Right atrium auricular region (tissue), 2 donors: Measurements from ENCODE around the gene CADPS. TPM values are rescaled to one million over a fixed set of nuclear protein-coding genes. Genes with fewer than 3 reads are reported as not detected.

Source experiments
- DNase-seq: peaks from one replicate; pipeline ENCODE4 v3.0.0-alpha.2; 2019; ENCODE audit warnings: low spot score
- H3K27ac ChIP-seq, 2 donors: fragments of 200-600 bp; sonication (generic); 1 replicate in 1 of 2; 2 replicates in 1 of 2; pipeline ENCODE4 v1.5.1; 2016 to 2019
- H3K27me3 ChIP-seq, 2 donors: fragments of 200-600 bp; sonication (generic); one replicate each; pipeline versions ENCODE4 v1.5.1 to v1.6.0; 2017 to 2019
- H3K36me3 ChIP-seq: fragments of 200-600 bp; sonication (generic); one replicate; pipeline ENCODE4 v1.5.1; 2016
- H3K4me1 ChIP-seq, 2 donors: fragments of 200-600 bp; sonication (generic); one replicate each; pipeline versions ENCODE4 v1.5.1 to v1.6.0; 2017 to 2019
- H3K4me3 ChIP-seq, 2 donors: fragments of 200-600 bp; sonication (generic); 1 replicate in 1 of 2; 2 replicates in 1 of 2; pipeline ENCODE4 v1.5.1; 2017 to 2019; ENCODE audit warnings: mild to moderate bottlenecking in 1 of 2, moderate library complexity in 1 of 2
- H3K9me3 ChIP-seq, 2 donors: fragments of 200-600 bp; sonication (generic); one replicate each; pipeline ENCODE4 v1.5.1; 2019
- total RNA-seq, 2 donors: library from RNA; depleted of rRNA; stranded (reverse); fragments of >200 nt; gene quantifications; one replicate each; pipeline ENCODE4 v1.1.0, GENCODE V29; 2016
- TF ChIP-seq, protein P1 (sequence below), 2 donors: fragments of 200-600 bp; sonication (generic); IDR thresholded peaks; one replicate each; pipeline ENCODE4 v1.5.1; 2019; ENCODE audit warnings: antibody characterized with exemption in 2 of 2

CADPS gene
- total RNA-seq, 2 donors from 2014 or later: 16.1 to 48.2 TPM

DNA sequence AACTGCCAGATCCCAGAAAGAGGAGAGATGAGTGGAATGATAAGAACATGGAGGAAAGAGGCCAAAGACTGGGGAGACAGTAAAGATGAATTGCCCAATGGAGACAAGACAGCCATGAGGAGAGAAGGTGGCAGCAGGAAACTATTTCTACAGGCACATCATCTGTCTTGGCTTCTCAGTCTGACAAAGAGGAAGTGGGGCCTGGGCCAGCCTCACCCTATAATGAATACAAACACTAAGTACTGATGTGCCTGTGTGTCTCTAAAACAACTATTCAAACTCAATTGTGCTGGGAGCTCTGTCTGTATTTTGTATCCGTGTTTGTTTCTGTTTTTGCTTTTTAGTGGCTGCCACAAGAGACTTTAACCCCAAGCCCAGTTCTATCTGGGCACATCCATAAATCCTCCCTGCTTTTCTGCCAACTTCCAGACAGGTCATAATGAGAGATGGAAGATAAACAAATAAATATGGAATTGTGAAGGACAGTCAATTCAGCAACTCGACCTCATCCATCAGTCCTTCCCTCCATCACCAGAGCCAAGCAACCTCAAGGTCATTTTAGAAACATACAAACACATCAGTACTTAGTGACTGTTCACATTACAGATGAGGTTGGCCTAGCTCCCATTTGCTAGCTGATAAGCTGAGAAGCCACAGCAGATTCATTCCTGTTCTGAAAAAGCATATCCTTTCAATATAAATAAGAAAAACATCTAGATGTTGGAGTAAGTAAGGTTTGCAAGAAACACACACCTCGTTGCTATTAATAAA is 116.7 kb downstream of the CADPS start:
- H3K4me3 ChIP-seq: no peak overlapping the region
- no peaks in the 10 kb centered on the region for H3K9me3 ChIP-seq
- no peaks in the 10 kb centered on the region for H3K36me3 ChIP-seq
- no peak for DNase-seq
- no peaks in the 10 kb centered on the region for H3K27me3 ChIP-seq
- H3K27ac ChIP-seq: peak overlapping the region in 1 of 2 donors; percentile 66
- TF ChIP-seq, protein P1, sequence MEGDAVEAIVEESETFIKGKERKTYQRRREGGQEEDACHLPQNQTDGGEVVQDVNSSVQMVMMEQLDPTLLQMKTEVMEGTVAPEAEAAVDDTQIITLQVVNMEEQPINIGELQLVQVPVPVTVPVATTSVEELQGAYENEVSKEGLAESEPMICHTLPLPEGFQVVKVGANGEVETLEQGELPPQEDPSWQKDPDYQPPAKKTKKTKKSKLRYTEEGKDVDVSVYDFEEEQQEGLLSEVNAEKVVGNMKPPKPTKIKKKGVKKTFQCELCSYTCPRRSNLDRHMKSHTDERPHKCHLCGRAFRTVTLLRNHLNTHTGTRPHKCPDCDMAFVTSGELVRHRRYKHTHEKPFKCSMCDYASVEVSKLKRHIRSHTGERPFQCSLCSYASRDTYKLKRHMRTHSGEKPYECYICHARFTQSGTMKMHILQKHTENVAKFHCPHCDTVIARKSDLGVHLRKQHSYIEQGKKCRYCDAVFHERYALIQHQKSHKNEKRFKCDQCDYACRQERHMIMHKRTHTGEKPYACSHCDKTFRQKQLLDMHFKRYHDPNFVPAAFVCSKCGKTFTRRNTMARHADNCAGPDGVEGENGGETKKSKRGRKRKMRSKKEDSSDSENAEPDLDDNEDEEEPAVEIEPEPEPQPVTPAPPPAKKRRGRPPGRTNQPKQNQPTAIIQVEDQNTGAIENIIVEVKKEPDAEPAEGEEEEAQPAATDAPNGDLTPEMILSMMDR (IDR thresholded peaks at IDR 0.05): no peak
- H3K4me1 ChIP-seq: no peaks in the 10 kb centered on the region

DNA sequence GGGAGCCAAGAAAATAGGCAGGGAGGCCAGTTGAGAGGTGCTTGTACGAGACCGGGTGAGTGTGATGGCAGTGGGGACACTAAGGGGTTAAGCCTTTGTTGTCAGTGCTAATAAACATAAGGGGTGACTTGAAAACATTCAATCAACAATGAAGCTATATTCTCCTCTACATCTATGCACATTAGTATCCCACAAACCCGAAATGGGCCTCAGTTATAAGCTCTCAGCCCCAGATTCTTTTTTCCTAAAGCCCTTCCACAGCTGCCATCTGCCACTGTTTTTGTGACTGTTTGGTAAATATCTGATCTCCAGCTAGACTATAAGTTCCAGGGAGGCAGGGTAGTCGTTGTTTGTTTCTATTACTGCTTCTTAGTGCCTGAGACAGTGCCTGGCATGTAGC is 118.2 kb downstream of the CADPS start:
- Histone ChIP-seq H3K4me1 (no peaks in the 10 kb centered on the region), H3K9me3 (no peaks in the 10 kb centered on the region), H3K36me3 (no peaks in the 10 kb centered on the region), H3K27me3 (no peaks in the 10 kb centered on the region), H3K27ac (no peak overlapping the region), H3K4me3 (no peak overlapping the region)
- TF ChIP-seq, protein P1 (IDR thresholded peaks at IDR 0.05): no peak
- no peak for DNase-seq

DNA sequence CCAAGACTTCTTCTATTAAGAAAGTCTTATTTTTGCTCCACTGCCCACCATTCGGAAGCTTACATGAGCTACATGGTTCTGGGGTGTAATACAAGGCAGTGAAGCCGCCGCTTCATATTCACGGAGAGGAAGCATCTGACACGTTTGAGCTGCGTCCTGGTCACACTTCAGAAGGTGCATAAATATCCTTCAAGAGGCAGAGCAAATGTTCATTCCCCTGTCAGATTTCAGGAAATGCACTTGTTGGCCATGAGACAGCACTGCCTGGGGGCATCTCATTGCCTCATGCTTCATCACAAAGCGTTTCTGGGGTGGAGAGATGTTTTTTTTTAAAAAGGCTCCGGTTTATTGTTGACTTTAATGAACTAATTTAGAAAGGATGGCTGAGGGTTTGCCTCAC is 119.9 kb downstream of the CADPS start:
- TF ChIP-seq, protein P1 (IDR thresholded peaks at IDR 0.05): no peak
- Histone ChIP-seq H3K4me3 (no peak overlapping the region), H3K9me3 (no peaks in the 10 kb centered on the region), H3K27ac (no peak overlapping the region), H3K36me3 (no peaks in the 10 kb centered on the region), H3K4me1 (no peaks in the 10 kb centered on the region), H3K27me3 (no peaks in the 10 kb centered on the region)
- no peak for DNase-seq

DNA sequence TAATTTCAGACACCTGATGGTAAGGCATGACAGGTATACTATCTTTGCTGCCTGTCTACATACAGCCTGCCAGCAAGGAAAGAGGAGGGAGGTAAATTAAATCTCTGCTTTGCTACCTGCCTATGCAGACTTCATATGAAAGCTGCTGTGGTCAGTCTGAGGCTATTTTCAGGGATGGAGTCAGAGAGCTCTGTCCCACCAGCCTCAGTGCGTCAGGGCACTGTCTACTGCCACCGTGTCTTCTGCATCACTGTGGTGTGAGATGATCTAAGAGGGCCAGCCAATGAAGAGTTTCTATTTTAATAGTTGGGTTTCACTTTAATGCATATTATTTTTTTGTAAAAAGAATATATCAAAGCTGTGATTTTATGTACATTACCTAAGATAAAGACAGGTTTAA is 125.6 kb downstream of the CADPS start:
- DNase-seq: no peak
- TF ChIP-seq, protein P1 (IDR thresholded peaks at IDR 0.05): no peak
- Histone ChIP-seq H3K4me1 (peaks cover 0 to 6% of the 10 kb centered on the region in 2 donors), H3K36me3 (no peaks in the 10 kb centered on the region), H3K27me3 (no peaks in the 10 kb centered on the region), H3K4me3 (no peak overlapping the region), H3K27ac (no peak overlapping the region), H3K9me3 (no peaks in the 10 kb centered on the region)

DNA sequence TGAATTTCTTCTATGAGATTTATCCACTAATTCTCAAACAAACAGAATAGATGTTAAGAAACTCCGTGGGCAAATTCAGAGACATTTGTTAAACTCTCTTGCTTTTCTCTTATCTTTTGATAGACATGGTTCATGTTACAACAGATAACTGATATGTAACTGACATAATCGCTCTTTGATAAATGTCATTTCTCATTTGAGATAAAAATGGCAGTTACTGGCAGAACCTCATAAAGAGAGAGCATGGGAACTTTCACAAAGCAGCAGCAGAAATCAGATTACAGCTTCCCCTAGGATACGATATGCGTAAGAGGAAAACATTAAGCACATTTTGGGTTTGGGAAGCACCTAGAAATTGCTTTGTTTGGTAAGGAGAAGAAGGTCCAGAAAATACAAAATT is 126.1 kb downstream of the CADPS start:
- Histone ChIP-seq H3K9me3 (no peaks in the 10 kb centered on the region), H3K4me3 (no peak overlapping the region), H3K36me3 (no peaks in the 10 kb centered on the region), H3K27ac (no peak overlapping the region), H3K27me3 (no peaks in the 10 kb centered on the region), H3K4me1 (peaks cover 0 to 6% of the 10 kb centered on the region in 2 donors)
- DNase-seq: no peak
- TF ChIP-seq, protein P1 (IDR thresholded peaks at IDR 0.05): no peak

DNA sequence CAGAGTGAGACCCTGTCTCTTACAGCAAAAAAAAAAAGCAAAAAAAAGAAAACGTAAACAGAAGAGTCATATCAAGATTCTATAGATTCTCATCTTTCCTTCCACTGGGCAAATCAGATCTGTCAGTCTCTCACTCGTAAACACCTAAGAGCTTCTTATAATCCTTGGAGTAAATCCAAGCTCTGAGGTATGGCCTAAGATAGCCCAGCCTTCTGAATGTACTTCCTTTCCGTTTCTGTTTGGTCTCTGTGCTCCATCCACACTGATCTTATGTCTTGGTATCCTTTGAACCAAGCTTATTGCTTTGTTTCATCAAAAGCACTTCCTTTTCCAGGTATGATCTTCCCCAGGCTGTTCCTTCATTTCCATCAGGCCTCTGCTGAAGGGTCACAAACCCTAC is 137.8 kb downstream of the CADPS start:
- Histone ChIP-seq H3K27me3 (no peaks in the 10 kb centered on the region), H3K4me1 (no peaks in the 10 kb centered on the region), H3K9me3 (peaks cover 0 to 3% of the 10 kb centered on the region in 2 donors), H3K27ac (no peak overlapping the region), H3K4me3 (no peak overlapping the region), H3K36me3 (no peaks in the 10 kb centered on the region)
- TF ChIP-seq, protein P1 (IDR thresholded peaks at IDR 0.05): no peak
- DNase-seq: no peak
